ENCODE measurements around the gene CLCNKB. TPM values are rescaled to one million over a fixed set of nuclear protein-coding genes. Genes with fewer than 3 reads are reported as not detected.

CLCNKB gene
- total and polyA plus RNA-seq, 2 experiments from 2014 or later: 1.3 to 1.9 TPM

- no peaks in the 10 kb centered on the region for H3K27me3 ChIP-seq (ENCODE audit: insufficient read depth)
- H3K36me3 Mint-ChIP-seq (ENCODE audit: low read depth): no peaks in the 10 kb centered on the region
- H4K20me1 ChIP-seq (replicated peaks; ENCODE audit: insufficient read depth): no peaks in the 10 kb centered on the region
- peak overlapping the region; percentile 71 for H3K4me3 ChIP-seq
- no peaks in the 10 kb centered on the region for H3K9me2 ChIP-seq (ENCODE audit: insufficient read depth)
- ATAC-seq (peak; percentile 49), DNase-seq (ENCODE audit: low spot score) (no peak)
- H3K4me1 ChIP-seq (ENCODE audit: insufficient read depth): 0 out of 2 replicates have a peak, but pooled peaks cover 5% of the 10 kb centered on the region
- H3K4me3 Mint-ChIP-seq: peak overlapping the region; percentile 74
- H3K27ac Mint-ChIP-seq: no peak overlapping the region
- H3K27me3 Mint-ChIP-seq (ENCODE audit: insufficient read depth, low read depth, poor library complexity): peaks cover 6% of the 10 kb centered on the region
- peaks cover 12% of the 10 kb centered on the region for H3K4me1 Mint-ChIP-seq
- no peaks in the 10 kb centered on the region for H3K79me2 ChIP-seq (replicated peaks; ENCODE audit: insufficient read depth)
- H3F3A ChIP-seq (replicated peaks; ENCODE audit: low read depth): no peaks in the 10 kb centered on the region
- peak overlapping the region; percentile 89 for H3K4me2 ChIP-seq
- TF ChIP-seq EZH2phosphoT487 (IDR thresholded peaks at IDR 0.05; ENCODE audit: unreplicated experiment) (no peak), CTCF (conservative IDR thresholded peaks at IDR 0.05; ENCODE audit: low read depth in 2 of 2) (peak in 1 of 2 experiments; percentile 28; a peak in 2 of 4 replicates), EZH2 (IDR thresholded peaks at IDR 0.05; ENCODE audit: low read depth, unreplicated experiment) (no peak)
- no peaks in the 10 kb centered on the region for H3K36me3 ChIP-seq (ENCODE audit: insufficient read depth)
- no peaks in the 10 kb centered on the region for H3K9me3 Mint-ChIP-seq
- H2AFZ ChIP-seq: peak overlapping the region; percentile 84
- no peak overlapping the region for H3K27ac ChIP-seq (ENCODE audit: low read depth)
These were observed 4.4 kb downstream of the CLCNKB start for GRCh38 chr1:16047791-16048475.

DNA sequence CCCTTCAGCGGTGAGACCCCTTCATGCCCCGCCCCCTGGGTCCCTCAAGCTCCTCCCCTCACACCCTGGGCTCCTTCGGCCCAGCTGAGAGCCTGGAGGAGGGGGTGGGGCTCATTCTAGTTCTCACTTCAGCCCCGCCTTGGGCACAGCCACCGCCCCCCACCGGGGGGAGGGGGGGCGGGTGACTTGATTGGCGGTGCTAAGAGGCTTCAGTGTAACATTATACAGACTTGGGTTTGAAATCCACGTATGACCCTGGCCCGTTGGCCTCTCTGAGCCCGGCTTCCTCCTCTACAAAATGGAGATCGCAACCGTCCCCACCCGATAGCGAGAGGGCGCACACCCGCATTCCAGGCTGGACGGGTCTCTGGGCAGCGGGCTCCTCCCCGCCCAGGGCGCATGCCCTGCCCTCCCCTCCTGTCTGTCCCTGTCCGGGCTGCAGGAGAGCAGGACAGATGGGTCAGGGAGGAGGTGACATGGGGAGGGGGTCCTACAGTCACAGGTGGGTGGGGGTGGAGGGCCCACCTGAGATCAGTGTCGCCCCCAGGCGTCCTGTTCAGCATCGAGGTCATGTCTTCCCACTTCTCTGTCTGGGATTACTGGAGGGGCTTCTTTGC, 5.1 kb downstream of the CLCNKB start:
- peak; percentile 88 for ATAC-seq

More for the DNA sequence above, 5.1 kb downstream of the CLCNKB start:
- Mint-ChIP-seq H3K27ac (no peak overlapping the region), H3K27me3 (ENCODE audit: insufficient read depth, low read depth, poor library complexity) (peaks cover 4% of the 10 kb centered on the region), H3K36me3 (ENCODE audit: low read depth) (no peaks in the 10 kb centered on the region), H3K4me3 (peak overlapping the region; percentile 74), H3K4me1 (peaks cover 12% of the 10 kb centered on the region), H3K9me3 (no peaks in the 10 kb centered on the region)
- Histone ChIP-seq H2AFZ (peak overlapping the region; percentile 94), H4K20me1 (replicated peaks; ENCODE audit: insufficient read depth) (no peaks in the 10 kb centered on the region), H3K27ac (ENCODE audit: low read depth) (peak overlapping the region; percentile 69; the same call in 1 of the 2 replicates), H3K4me1 (ENCODE audit: insufficient read depth) (0 out of 2 replicates have a peak, but pooled peaks cover 5% of the 10 kb centered on the region), H3F3A (replicated peaks; ENCODE audit: low read depth) (no peaks in the 10 kb centered on the region), H3K4me2 (peak overlapping the region; percentile 89), H3K4me3 (peak overlapping the region; percentile 71), H3K9me2 (ENCODE audit: insufficient read depth) (no peaks in the 10 kb centered on the region), H3K36me3 (ENCODE audit: insufficient read depth) (no peaks in the 10 kb centered on the region), H3K79me2 (replicated peaks; ENCODE audit: insufficient read depth) (no peaks in the 10 kb centered on the region), H3K27me3 (ENCODE audit: insufficient read depth) (no peaks in the 10 kb centered on the region)
- peak; percentile 34 to 38 for TF ChIP-seq CTCF (conservative IDR thresholded peaks at IDR 0.05; ENCODE audit: low read depth in 2 of 2)
- no peak for TF ChIP-seq ZNF114 (CRISPR knock-in tag; IDR thresholded peaks at IDR 0.05)
- DNase-seq (ENCODE audit: low spot score): peak; percentile 97
